H1 (cell line): ENCODE results near the gene ACTN2. TPM values are rescaled to one million over a fixed set of nuclear protein-coding genes. Genes with fewer than 3 reads are reported as not detected.

Experiments used
- CHD2 ChIP-seq: IDR thresholded peaks from 2 replicates; pipeline ENCODE4 v1.6.1; 2012; ENCODE audit warnings: low read length, improper control_type of control experiment
- EP300 ChIP-seq, 2 experiments: IDR thresholded peaks; 1 replicate in 1 of 2; 2 replicates in 1 of 2; pipeline ENCODE4 v1.6.1; 2011 to 2012; ENCODE audit warnings: low read depth in 2 of 2, low read length in 2 of 2, mild to moderate bottlenecking in 2 of 2, borderline replicate concordance in 1 of 2, inconsistent platforms in 1 of 2, moderate library complexity in 1 of 2
- TBP ChIP-seq: IDR thresholded peaks from 2 replicates; pipeline ENCODE4 v1.6.1; 2011; ENCODE audit warnings: low read depth, low read length, improper control_type of control experiment
- polyA plus RNA-seq, 7 experiments: library from polyadenylated mRNA; depleted of rRNA in 3 of 7; stranded (reverse) in 5 of 7; unstranded in 2 of 7; fragments of >200 nt in 5 of 7; fragments of 200-250 nt in 2 of 7; gene quantifications; 1 replicate in 5 of 7; 2 replicates in 1 of 7; 4 replicates in 1 of 7; pipeline versions ENCODE4 v1.2.1 to v1.2.3, GENCODE V29; 2011 to 2013; ENCODE audit warnings: missing spikeins in 2 of 7, mixed read lengths in 2 of 7
- total RNA-seq: library from RNA; stranded (reverse); fragmentation: NEBNext Ultra II Directional; extraction: Animal tissue kit (Norgen Biotek cat#: 25700); gene quantifications from 2 replicates; pipeline ENCODE4 v1.2.1, GENCODE V29; 2021
- TF ChIP-seq, protein P1 (sequence below), 3 experiments: IDR thresholded peaks; 1 replicate in 2 of 3; 2 replicates in 1 of 3; pipeline versions ENCODE4 v1.5.1 to v1.6.1; 2011; ENCODE audit warnings: low read length in 3 of 3, mild to moderate bottlenecking in 3 of 3, inconsistent platforms in 2 of 3, low read depth in 1 of 3, moderate library complexity in 1 of 3; ENCODE audit not compliant: insufficient read depth in 1 of 3; ENCODE audit errors: control extremely low read depth in 1 of 3

The ACTN2 gene
- total and polyA plus RNA-seq, 2 of the 8 experiments (the other 6 are each of a cell fraction or from before 2014, with no cell fraction given), result 1.9 to 4.1 TPM

DNA sequence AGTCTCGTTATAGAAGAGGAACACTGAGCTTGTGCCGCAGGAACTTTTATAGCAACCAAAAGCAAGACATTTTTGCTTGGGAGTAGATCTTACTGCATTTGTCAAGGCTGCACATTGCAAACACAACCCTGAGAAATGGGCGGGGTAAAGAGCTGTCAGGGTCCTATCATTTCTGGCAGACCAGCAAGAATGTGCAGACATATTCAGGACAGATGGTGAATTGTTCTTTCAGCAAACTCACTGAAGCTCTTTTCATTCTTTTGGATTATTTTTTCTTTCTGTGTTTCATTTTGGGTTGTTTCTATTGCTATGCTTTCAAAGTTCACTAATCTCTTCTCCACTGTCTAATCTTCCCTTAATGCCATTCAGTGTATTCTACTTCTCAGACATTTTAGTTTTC, 5.1 kb upstream of the ACTN2 start (continued):
- TF ChIP-seq, protein P1, sequence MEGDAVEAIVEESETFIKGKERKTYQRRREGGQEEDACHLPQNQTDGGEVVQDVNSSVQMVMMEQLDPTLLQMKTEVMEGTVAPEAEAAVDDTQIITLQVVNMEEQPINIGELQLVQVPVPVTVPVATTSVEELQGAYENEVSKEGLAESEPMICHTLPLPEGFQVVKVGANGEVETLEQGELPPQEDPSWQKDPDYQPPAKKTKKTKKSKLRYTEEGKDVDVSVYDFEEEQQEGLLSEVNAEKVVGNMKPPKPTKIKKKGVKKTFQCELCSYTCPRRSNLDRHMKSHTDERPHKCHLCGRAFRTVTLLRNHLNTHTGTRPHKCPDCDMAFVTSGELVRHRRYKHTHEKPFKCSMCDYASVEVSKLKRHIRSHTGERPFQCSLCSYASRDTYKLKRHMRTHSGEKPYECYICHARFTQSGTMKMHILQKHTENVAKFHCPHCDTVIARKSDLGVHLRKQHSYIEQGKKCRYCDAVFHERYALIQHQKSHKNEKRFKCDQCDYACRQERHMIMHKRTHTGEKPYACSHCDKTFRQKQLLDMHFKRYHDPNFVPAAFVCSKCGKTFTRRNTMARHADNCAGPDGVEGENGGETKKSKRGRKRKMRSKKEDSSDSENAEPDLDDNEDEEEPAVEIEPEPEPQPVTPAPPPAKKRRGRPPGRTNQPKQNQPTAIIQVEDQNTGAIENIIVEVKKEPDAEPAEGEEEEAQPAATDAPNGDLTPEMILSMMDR (IDR thresholded peaks at IDR 0.05; ENCODE audit: control extremely low read depth in 1 of 3, insufficient read depth in 1 of 3, low read depth in 1 of 3, low read length in 3 of 3), result no peak
- TF ChIP-seq CHD2 (no peak), EP300 (IDR thresholded peaks at IDR 0.05; ENCODE audit: borderline replicate concordance in 1 of 2, low read depth in 2 of 2, low read length in 2 of 2) (no peak), TBP (no peak)
